GM19328 (cell line): ENCODE results near the gene CYBB.

Experiments
- ATAC-seq: cut with Tn5 transposase; IDR thresholded peaks from one replicate; pipeline ENCODE4 v1.9.1; 2021; ENCODE audit warnings: mild to moderate bottlenecking, moderate library complexity; ENCODE audit not compliant: unreplicated experiment

The CYBB gene

DNA sequence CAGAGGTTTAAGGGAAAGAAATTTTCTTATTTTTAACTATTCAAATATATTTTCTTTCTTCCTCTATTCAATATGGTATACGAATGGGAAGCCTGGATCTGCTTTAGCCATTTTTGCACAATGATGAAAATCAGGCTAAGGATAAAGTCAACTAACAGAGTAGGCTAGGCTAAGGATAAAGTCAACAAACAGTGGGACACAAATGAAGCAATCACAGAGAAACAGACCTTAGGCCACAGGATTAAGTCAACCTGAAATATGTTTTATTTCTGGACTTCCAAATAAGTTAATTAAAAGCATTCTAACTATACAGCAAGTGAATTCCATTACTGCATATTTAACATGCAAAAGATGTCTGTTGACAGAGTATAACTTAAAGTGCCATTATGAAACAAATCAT lies 50.5 kb downstream of the CYBB start:
- ATAC-seq = no peak

DNA sequence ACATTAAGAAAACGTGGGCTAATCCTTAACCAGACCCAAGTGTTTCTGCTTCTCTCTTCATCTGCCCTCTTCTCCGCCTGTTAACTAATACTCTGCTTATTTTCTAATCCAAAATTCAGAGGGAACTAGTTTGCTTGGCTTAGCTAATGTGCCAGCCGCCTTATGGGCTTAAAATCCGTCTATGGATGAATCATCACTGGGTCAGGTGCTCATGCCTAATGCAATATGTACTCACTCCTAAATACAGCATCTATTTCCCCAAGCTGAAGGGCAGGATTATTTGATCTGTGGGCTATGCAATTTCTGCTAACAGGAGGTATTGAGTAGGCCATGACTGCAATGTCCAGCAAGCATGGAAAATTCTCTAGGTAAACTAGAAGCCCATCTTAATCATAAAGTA lies 55.1 kb downstream of the CYBB start:
- ATAC-seq = no peak

DNA sequence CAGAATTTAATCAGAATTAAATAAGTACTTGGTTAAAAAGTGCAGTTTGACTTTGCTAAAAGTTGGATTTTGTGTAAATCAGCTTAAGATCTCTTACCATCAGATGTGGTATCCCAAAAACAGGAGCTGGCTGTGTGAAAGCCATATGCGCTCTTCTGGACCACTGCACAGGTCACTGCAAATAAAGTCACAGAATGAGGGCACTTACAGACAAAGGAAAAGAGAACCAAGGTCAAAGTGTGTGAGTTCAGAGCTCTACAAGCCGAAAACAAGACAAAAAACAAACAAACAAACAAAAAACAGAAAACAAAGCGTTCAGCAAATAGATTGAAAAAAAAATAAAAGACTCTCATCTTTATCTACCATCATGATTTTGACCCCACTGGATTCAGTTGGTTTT lies 61.1 kb downstream of the CYBB start:
- no peak for ATAC-seq

DNA sequence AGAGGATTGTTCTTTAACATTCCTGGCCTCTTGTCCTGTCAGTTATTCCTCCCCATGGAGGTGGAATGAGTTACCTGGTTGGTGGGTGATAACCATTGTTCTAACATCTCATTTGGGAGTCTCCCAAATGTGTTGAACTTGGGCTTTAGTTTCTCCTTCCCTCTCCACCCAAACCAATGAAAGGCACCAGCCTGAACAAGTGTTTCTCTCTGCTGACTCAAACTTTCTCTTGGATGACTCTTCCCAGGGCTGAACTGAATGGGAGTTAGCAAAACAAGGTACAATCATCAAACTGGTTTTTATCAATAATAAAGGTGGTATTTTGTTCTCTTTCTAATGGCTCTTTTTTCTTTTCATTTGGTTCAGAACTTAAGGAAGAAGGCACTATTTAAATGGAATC lies 64.8 kb downstream of the CYBB start:
- no peak for ATAC-seq

- no peak for ATAC-seq
Measured at GRCh38 chrX:37846141-37846540, 66.3 kb downstream of the CYBB start.

DNA sequence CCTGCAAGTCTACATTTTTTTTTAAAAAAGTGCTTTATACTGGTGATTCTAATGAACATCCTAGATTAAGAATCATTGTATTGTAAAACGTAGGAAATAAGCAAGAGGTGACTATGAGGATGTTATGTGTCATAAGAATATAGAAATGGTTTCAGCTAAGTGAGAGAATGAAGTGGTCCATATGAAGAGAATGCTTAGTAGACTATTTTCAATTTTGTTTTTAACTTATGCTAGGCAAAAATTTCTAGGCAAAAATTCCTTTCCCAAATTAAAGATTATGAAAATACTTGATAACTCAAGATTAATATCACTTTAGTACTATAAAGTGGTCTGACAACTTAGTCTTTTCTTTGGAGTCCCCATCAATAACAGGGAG lies 66.7 kb downstream of the CYBB start:
- ATAC-seq = no peak

DNA sequence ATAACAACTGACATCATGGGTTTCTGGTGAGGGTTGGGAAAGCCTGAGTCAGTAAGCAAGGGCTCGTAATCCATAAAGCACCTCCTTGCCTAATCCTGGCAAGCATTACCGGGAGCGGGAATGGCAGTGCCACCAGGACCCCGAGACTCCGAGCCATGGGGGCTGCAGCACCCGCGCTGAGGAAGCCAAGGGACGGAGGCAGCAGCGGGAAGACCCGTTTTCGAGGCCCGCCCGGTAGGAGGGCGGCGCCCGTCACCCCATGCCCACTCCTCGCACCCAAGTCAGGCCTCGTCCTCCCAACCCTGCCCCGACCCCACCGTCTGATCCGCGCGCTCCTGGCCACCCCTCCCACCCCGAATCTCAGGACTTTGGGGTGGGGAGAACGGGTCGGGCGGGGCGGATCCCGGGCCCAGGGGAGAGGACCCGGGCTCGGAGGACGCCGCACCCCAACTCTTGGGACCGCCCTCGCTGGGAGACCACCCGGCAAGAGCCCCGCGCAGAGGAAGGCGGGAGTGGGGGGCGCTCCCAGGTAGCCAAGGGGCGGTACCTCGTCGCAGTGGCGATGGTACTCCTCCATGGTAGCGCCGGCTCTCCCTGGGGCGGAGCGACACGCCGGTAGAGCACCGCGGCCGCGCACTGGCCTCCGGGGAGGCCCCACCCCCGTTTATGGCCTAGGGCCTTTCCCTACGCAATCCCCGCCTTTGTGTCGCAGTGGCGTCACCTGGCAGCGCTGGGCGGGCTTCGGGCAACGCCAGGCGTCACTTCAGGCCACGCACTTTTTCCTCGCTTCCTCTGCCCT lies 67.3 kb downstream of the CYBB start, which contains the start of gene DYNLT3:
Gene DYNLT3, minus strand, starts transcription at position 638 of the 799 bp plus-strand sequence. Its CDS starts 61 bp downstream, at position 577.
- ATAC-seq = peak; percentile 99

- peak; percentile 20 for ATAC-seq
Measured at GRCh38 chrX:37847733-37848197, 67.9 kb downstream of the CYBB start.

DNA sequence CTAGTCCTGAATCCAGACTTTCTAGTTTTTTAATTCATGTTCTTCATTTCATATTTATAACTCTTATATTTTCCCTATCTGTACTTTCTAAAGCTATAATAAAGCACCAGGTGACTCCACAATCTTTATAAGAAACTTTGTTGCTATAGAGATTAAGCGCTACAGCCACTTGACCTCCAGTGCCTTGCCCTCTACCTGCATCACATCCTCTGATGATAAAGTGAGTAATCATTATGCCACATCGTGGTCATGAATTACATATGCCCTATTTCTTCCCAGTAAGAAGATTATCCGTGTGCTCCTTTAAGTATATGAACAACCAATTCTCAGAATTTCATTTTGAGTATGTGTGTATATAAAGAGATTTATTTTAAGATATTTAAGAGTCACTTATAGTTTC lies 74.3 kb downstream of the CYBB start:
- ATAC-seq = no peak

DNA sequence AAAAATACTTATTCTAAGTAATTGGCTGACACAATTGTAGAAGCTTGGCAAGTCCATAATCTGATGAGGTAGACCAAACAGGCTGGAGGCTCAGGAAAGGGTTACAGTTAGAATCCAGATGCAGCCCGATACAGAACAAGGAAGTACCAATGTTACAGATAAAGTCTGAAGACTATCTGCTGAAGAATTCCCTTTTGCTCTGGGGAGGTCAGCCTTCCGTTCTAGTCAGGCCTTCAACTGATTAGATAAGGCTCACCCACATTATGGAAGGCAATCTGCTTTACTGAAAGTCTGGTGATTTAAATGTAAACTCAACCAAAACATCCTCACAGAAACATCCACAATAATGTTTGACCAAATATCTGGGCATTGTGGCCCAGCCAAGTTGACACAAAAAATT lies 74.9 kb downstream of the CYBB start:
- no peak for ATAC-seq

GRCh38 chrX:37860721-37861120 lies 80.9 kb downstream of the CYBB start:
- ATAC-seq = no peak

GRCh38 chrX:37862851-37863250 lies 83.0 kb downstream of the CYBB start:
- no peak for ATAC-seq
